Globus pallidus (tissue), 1 donor: ENCODE data around the gene EYS.
A peak's percentile ranks its signal among the peaks of the same experiment; 100 is the strongest.
"Not testable (repeated sequence)": the region's sequence is repeated elsewhere in the genome, so short reads cannot be mapped to it uniquely, and the experiment has no call there.

Experiments
- DNase-seq: peaks from one replicate; pipeline ENCODE4 v3.0.0-alpha.2; 2015; ENCODE audit warnings: low spot score

Gene EYS

DNA sequence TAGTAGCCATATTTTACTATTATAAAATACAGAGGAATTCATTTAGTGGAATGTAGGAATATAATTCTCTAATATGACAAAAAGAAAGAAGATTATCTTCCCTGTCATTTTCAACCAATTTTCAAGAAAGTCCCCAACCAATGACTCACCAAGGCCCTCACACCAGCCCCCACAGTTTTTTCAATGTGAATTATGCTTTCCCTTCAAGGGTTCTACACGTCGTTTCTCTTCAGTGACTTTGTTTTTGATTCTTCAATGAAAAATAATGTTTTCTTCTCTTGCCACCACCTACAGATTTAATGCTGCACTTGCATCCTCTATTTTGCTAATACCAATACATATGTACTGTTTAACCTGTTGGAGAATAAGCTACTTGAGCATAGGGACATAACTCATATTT lies 1230.1 kb downstream of the EYS start:
- DNase-seq, result no peak

DNA sequence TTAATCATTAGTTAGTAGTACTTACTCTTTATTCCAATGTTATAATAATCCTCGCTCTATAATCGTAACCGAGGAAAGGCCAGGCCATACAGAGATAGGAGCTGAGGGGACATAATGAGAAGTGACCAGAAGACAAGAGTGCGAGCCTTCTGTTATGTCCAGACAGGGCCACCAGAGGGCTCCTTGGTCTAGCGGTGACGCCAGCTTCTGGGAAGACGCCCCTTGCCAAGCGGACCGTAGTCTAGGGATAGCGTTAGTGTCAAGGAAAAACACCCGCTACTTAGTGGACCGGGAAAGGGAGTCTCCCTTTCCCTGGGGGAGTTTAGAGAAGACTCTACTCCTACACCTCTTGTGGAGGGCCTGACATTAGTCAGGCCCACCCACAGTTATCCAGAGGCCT lies 1237.6 kb downstream of the EYS start:
- DNase-seq, result not testable (repeated sequence)

DNA sequence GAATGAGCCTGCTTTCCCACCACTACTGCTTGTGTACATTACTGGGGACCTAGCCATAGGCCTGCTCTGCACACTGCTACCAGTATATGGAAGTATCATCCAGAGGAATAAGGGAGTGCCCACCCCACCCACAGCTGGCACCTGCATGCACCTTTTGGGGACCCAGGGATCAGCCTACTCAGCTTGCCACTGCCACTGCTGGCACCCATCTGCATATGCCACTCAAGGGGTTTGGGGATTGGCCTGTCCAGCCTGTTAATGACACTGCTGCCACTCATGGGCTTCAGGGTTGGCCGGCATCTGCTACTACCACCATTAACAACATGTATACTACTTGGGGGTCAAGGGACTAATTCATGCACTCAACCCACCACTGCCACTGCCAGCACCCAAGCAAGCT lies 1239.4 kb downstream of the EYS start:
- DNase-seq, result no peak

DNA sequence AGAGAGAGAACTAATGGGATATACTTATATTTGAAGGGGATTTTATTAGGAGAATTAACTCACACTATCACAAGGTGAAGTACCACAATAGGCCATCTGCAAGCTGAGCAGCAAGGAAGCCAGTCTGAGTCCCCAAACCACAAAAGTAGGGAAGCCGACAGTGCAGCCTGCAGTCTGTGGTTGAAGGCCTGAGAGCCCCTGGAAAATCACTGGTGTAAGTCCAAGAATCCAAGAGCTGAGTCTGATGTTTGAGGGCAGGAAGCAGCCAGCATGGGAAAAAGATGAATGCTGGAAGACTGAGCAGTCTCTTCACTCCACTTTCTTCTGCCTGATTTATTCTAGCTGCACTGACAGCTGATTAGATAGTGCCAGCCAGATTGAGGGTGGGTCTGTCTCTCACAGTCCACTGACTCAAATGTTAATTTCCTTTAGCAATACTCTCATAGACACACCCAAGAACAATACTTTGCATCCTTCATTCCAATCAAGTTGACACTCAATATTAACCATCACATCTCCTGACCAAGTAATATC lies 1247.5 kb downstream of the EYS start:
- no peak for DNase-seq

DNA sequence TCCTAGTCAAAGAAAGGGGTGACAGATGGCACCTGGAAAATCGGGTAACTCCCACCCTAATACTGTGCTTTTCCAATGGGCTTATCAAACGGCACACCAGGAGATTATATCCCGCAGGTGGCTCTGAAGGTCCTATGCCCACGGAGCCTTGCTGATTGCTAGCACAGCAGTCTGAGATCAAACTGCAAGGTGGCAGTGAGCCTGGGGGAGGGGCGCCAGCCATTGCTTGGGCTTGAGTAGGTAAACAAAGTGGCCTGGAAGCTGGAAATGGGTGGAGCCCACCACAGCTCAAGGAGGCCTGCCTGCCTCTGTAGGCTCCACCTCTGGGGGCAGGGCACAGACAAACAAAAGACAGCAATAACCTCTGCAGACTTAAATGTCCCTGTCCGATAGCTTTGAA lies 1258.9 kb downstream of the EYS start:
- DNase-seq, result not testable (repeated sequence)

DNA sequence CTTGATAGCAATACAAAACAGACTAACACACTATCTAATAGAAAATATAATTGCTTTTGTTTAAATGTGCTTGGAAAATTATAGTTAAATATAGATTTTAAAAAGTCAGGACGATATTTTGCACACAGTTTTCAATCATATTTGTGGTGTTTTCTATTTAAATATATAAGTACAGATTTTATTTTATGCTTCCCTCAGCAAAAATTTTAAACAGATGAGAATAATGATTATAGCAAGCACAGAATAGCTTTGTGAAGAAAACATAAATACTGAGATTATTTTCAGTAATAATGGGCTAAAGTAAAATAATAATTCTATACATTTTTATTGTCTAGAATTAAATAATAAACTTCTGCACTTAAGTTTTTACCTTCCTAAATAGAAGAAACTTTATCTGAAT lies 1262.0 kb downstream of the EYS start:
- DNase-seq, result no peak

DNA sequence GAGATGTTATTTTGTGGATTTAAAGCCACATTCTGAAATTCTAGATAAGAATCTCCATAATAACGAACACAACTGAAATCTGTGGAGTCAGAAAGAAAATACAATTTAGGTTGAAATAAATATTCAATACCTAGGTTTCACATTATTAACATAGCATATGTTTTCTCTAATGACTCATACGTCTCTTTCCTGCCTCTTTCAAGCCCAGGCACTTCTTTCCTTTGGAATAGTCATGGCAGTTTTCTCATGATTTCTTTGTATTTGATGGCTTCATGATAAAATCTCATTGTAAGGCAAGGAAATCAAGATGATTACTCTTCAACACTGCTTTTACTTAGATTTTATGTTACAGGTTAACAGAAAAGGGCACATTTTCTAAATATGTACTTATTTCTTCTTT lies 1267.8 kb downstream of the EYS start:
- no peak for DNase-seq

DNA sequence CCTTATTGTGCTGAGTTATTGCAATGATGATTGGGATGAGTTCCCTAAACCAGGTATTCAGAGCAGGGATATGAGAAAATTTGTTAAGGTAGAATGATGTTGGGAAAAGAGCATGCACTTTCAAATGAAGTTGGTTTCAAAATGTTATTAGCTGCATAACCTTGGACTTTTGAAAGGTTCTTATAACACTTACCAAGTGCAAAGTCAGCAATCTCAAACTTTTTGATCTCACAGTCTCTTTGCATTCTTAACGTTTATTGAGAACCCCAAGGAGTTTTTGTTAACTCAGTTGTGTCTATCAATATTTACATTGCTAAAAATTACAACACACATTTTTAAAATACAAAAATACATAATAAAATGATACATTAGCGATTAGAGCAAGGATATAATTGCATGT lies 1269.0 kb downstream of the EYS start:
- DNase-seq, result no peak

DNA sequence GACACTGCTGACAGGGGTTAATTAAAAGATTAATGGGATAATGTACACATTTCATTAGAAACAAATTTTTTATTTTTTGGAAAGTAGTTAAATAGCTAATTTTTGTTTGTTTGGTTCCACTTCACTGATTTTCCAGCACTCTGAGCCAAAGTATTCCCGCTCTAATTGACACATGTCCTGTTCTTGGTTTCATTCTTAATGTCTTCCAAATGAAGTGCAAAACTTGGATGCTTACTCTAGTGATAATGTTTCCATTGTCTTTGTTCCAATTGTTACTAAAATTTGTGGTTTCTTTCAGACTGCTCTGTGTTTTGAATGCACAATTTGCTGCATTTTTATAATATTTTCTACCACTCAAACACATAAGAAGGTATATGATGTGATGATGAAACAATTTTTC lies 1277.1 kb downstream of the EYS start:
- DNase-seq, result no peak

DNA sequence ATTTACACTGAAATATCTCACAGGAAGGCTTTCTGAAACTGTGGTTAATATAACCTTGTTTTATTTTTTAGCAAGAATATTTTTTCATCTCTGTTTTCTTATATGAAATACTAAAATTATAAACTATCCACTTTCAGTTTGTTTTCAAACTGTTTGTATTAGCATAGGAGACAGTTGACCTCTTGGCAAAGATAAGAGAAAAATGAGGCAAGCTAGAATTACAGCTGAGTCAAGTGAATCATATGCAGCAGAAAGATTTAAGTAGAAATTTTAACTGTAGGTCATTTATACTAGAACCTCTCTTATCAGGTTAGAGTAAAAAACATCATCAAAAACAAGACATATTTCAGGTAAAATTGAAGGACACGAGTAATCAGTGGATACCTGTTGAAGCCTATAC lies 1278.8 kb downstream of the EYS start:
- no peak for DNase-seq

DNA sequence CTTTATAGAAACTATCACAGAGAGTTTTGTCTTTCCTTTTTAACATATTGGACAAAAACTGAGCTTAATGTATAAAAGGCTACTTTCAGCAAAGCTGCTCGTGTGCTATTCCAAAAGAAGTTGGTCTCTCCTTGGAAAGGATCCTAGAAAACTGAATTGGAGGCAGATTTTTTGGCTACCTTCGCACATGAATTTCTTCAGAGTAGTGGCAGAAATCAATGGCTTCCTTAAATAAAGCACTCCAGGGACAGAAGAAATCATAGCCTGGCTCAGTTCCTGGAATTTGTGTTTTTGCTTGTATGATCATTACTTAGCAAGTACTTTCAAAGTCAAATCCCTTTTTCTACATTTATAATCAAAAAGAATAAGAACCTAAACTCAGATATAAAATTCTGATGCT lies 1291.1 kb downstream of the EYS start:
- peak; percentile 20 for DNase-seq

DNA sequence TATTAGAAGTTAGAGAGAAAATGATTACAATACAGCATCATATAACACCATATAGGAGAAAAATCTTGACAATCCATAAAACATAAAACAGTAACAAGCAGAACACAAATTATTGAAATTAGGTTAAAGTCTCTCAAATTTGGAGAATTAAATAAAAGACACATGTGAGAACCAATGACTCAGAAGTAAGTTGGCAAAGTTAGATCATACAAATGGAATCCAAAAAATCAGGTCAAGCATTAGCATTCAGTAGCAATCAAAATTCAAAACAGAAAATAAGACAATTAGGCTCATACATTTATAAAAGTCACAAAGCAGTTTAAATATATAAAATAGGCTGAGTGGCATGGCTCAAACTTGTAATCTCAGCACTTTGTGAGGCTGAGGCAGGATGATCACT lies 1295.8 kb downstream of the EYS start:
- DNase-seq, result no peak

DNA sequence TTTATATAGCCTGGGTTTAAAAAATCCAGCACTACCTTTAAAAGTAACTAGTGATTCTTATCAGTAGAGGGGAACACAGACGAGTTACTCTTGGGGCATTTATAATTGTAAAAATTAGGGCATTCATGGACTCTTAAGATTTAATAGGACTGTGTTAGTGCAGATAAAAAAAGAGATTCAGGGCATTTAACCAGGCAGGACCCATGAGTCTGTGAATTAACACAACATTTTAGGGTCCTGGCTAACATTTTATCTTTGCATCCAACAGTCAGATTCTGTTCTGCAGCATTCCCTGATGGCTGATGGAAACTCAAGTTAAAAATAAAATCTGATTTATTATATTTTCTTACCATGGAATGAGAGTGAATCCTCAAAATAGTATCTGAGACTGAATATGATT lies 1297.1 kb downstream of the EYS start:
- DNase-seq, result no peak

DNA sequence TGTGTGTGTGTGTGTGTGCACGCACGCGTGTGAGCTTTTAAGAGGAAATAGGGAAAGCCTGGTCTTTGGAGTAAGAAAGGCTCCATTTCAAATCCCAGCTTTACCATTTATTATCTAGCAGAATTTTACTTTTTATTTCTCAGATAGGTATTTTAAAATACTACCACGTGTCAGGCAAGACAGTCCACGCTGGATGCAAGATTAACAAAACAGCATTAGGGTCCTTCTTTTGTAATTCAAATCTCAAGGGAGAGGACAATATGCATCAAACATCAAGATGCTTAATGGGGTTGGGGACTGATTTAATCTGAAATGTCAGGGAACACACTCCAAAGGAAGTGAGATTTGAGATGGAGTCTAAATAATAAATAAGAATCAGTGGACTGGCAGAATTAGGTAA lies 1302.6 kb downstream of the EYS start:
- no peak for DNase-seq

DNA sequence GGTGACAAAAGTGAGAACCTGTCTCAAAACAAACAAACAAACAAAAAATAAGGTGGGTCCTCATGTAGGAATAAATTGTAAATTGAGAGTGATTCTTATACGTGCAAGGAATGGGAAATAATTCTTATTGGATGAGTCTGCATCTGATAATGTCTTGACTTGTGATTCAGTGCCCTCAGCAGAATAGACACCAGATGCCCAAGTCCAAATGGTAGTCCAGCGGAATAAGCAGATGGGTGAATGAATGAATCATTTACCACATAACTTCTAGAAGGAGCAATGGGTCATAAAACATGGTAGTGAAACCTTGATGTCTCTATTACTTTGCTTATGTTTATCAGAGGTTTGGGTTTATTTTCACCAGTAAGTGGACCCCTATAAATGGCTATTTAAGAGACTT lies 1323.7 kb downstream of the EYS start:
- DNase-seq, result no peak

DNA sequence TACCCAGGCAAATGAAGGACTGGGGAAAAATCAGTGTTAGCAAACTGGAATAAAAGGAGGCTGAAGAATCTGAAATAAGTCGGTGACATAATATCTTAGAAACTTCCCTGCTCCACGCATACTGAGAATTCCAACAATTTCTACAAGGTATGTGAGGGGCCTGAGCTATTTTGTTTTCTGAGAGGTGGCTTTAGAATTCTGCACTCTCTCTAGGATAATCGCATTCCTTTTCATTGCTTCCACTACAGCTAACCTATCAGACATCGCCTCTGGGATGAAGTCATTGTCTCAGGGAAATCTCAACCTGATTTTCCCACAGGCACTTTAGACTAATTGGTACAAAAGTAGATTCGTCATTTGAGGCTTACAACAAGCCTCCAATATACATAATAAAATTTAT lies 1330.6 kb downstream of the EYS start:
- no peak for DNase-seq

DNA sequence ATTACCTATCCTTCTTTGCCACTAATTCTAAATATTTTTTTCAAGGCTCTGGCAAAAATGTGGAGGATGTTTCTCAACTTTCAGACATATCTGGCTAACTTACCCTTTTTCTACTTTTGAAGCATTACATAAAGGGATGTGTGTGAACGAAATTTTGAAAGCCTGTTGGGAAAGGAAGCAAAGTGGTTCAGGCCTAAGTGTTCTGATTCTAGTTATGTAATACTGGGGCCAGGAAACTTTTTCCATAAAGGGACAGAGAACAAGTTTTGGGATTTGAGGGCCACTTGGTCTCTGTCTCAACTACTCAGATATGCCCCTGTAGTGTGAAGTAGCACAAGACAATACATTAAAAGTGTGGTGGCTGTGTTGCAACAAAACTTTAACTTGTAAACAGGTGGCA lies 1349.6 kb downstream of the EYS start:
- no peak for DNase-seq

DNA sequence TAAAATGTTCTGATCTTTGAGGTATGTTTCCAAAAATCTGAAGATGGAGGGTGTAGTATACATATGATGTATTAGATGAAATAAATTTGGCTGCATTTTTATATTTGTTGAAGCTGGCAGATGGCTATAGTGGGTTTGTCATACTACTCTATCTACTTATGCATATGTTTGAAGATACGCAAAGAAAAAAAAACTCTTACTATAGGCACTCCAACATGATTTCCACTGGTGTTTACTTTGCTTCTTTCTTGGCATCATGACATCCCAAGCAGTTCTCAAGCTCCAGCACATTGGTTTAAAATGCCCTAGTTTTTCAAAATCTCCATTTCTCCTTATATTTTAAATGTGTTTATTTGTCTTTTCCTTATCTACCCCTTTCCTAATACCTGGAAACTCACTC lies 1359.6 kb downstream of the EYS start:
- no peak for DNase-seq

DNA sequence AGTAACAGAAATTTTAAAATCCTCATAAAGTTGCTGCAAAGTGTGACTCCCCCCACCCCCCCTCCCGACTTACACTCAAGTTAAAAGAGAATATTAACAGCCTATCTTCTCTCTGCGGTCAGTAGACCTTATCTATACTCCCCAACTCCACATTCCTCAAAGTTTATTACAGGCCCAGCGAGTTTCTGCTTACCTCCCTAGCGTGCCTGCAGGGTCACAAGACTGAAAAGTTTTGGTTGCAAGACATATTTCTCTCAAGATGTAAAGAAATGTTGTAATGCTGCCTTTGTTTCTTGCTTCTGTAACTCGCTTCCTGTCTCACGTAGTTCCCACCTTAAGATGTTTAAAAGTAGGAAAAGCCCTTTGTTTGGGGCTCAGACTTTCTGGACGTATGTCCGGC lies 1371.8 kb downstream of the EYS start:
- no peak for DNase-seq

DNA sequence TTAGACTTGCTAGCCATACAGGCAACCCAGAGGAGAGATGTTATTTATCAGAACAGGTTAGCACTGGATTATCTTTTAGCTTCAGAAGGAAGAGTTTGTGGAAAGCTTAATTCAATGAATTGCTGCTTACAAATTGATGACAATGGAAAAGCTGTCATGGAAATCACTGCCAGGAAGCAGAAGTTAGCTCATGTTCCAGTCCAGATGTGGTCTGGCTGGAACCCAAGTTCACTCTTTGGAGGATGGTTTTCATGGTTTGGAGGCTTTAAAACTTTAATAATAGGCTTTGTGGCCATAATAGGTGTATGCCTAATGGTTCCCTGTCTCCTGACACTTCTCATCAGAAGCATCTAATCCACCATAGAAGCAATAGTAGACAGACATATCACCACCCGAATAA lies 1372.4 kb downstream of the EYS start:
- no peak for DNase-seq

DNA sequence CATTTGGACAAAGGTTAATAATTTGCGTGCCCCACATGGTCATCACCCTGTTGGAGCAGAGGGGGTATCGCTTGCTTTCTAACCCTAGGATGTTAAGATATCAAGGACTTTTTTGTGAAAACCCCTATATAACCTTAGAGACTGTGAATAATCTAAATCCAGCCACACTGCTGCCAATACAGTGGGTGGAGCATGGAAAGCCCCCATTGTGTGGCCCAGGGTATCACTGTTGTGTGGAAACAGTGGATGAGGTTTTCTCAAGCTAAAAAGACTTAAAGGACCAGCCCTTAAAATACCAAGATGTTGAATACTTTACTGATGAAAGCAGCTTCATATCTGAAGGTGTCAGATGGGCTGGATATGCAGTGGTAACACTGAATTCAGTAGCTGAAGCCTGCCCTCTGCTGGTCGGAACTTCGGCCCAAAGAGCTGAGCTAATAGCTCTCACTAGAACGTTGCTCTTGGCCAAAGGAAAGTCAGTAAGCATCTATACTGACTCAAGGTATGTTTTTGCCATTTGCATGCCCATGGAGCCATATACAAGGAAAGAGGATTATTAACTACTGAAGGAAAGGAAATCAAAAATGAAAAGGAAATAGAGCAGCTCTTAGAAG lies 1376.2 kb downstream of the EYS start:
- DNase-seq, result peak; percentile 55

DNA sequence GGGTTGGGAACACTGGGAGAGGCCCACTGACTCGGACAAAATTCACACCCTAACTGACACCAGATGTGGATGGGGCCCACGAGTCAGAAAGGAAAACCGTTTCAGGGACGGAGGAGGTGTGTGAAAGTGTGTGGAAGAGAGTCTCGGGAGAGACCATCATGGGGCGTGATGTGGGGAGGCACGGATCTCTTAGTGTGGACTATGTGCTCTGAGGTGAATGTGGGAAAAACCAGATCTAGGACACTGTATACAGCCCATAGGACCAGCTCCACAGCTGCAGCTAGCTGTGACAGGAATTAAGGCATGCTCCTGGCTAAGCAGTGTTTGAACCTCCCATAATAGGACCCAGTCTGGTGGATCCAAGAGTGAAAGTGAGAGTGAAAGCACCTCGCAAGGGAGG lies 1380.1 kb downstream of the EYS start:
- DNase-seq, result no peak

DNA sequence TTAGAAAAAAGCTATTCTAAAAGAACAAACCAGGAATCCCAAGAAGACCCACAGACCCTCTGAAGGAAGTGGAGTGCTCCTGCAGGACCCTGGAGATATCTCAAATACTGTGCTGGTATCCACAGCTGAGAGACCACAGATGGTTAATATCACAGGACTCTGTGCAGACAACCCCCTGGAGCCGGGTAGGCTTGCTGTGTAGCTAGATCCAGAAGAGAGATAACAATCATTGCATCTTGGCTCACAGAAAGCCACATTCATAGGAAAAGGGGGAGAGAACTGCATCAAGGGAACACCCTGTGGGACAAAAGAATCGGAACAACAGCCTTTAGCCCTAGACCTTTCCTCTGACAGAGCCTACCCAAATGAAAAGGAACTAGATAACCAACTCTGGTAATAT lies 1381.9 kb downstream of the EYS start:
- no peak for DNase-seq

DNA sequence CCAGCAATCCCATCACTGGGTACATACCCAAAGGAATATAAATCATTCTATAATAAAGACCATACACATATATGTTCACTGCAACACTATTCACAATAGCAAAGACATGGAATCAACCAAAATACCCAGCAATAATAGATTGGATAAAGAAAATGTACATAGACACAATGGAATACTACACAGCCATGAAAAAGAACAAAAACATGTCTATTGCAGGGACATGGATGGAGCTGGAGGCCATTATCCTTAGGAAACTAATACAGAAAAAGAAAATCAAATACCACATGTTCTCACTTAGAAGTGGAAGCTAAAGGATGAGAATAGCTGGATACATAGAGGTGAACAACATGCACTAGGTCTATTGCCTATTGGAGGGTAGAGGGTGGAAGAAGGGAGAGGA lies 1396.8 kb downstream of the EYS start:
- DNase-seq, result no peak
